Measurements from ENCODE around the gene ULK1.

Gene ULK1

GRCh38 chr12:131864469-131864868, 30.0 kb upstream of the ULK1 start:
- no peaks in the 10 kb centered on the region for H3K36me3 ChIP-seq (replicated peaks in 1 of 2; ENCODE audit: control insufficient read depth in 2 of 2, insufficient read depth in 2 of 2, low read length in 2 of 2)
- H2BK5ac ChIP-seq (ENCODE audit: low read length) = no peak overlapping the region
- H3K9me3 ChIP-seq (replicated peaks in 1 of 2; ENCODE audit: control insufficient read depth in 2 of 2, insufficient read depth in 1 of 2, low read depth in 1 of 2, low read length in 2 of 2) = no peaks in the 10 kb centered on the region
- no peak overlapping the region for H2AK5ac ChIP-seq (ENCODE audit: low read depth, low read length)
- H3K18ac ChIP-seq (ENCODE audit: low read length) = no peak overlapping the region
- no peak overlapping the region for H2AFZ ChIP-seq (ENCODE audit: low read length)
- no peak for DNase-seq (ENCODE audit: low spot score)
- H3K4me2 ChIP-seq (ENCODE audit: insufficient read depth, low read length, poor library complexity, severe bottlenecking) = no peak overlapping the region
- no peak overlapping the region for H3K27ac ChIP-seq (replicated peaks; ENCODE audit: low read length)
- H2BK12ac ChIP-seq (ENCODE audit: low read length) = no peak overlapping the region
- no peak overlapping the region for H3K4ac ChIP-seq (ENCODE audit: low read length)
- no peak overlapping the region for H3K14ac ChIP-seq (ENCODE audit: low read length)
- peaks cover 0 to 3% (median 0%) of the 10 kb centered on the region in 3 experiments for H3K27me3 ChIP-seq (ENCODE audit: control insufficient read depth in 3 of 3, insufficient read depth in 3 of 3, low read depth in 1 of 3, low read length in 3 of 3)
- no CpG with 5 or more reads among the region's 8 CpGs for WGBS, 2 donors (ENCODE audit: extremely low coverage in 2 of 2, insufficient read length in 2 of 2, insufficient replicate concordance in 1 of 2)
- H2BK15ac ChIP-seq (ENCODE audit: low read length) = no peak overlapping the region
- no peak overlapping the region for H3K9ac ChIP-seq (ENCODE audit: low read depth, low read length, poor library complexity)
- H2BK120ac ChIP-seq (ENCODE audit: low read depth, low read length) = no peak overlapping the region
- H3K23ac ChIP-seq (ENCODE audit: low read depth, low read length, poor library complexity) = no peak overlapping the region
- no peak overlapping the region for H3K4me3 ChIP-seq (ENCODE audit: low read length in 2 of 2)
- peaks cover 21 to 32% of the 10 kb centered on the region in 2 donors for H3K4me1 ChIP-seq (ENCODE audit: control insufficient read depth in 2 of 2, insufficient read depth in 1 of 2, low read depth in 1 of 2, low read length in 2 of 2)
- no peak overlapping the region for H4K8ac ChIP-seq (ENCODE audit: low read depth, low read length)
- H4K91ac ChIP-seq (ENCODE audit: low read depth, low read length, poor library complexity) = no peak overlapping the region
- H3K79me1 ChIP-seq (ENCODE audit: low read depth, low read length) = no peaks in the 10 kb centered on the region

GRCh38 chr12:131865180-131865875, 29.1 kb upstream of the ULK1 start:
- Histone ChIP-seq H4K91ac (ENCODE audit: low read depth, low read length, poor library complexity) (no peak overlapping the region), H3K4me3 (ENCODE audit: low read length in 2 of 2) (no peak overlapping the region), H3K27me3 (ENCODE audit: control insufficient read depth in 3 of 3, insufficient read depth in 3 of 3, low read depth in 1 of 3, low read length in 3 of 3) (peaks cover 0 to 3% (median 0%) of the 10 kb centered on the region in 3 experiments), H2BK15ac (ENCODE audit: low read length) (no peak overlapping the region), H3K9me3 (replicated peaks in 1 of 2; ENCODE audit: control insufficient read depth in 2 of 2, insufficient read depth in 1 of 2, low read depth in 1 of 2, low read length in 2 of 2) (no peaks in the 10 kb centered on the region), H2AK5ac (ENCODE audit: low read depth, low read length) (no peak overlapping the region), H3K23ac (ENCODE audit: low read depth, low read length, poor library complexity) (no peak overlapping the region), H4K8ac (ENCODE audit: low read depth, low read length) (no peak overlapping the region), H3K4me2 (ENCODE audit: insufficient read depth, low read length, poor library complexity, severe bottlenecking) (no peak overlapping the region), H3K9ac (ENCODE audit: low read depth, low read length, poor library complexity) (no peak overlapping the region), H3K18ac (ENCODE audit: low read length) (no peak overlapping the region), H3K79me1 (ENCODE audit: low read depth, low read length) (no peaks in the 10 kb centered on the region), H2BK12ac (ENCODE audit: low read length) (no peak overlapping the region), H3K14ac (ENCODE audit: low read length) (no peak overlapping the region), H2AFZ (ENCODE audit: low read length) (no peak overlapping the region), H3K27ac (replicated peaks; ENCODE audit: low read length) (no peak overlapping the region), H3K4me1 (ENCODE audit: control insufficient read depth in 2 of 2, insufficient read depth in 1 of 2, low read depth in 1 of 2, low read length in 2 of 2) (peaks cover 21 to 28% of the 10 kb centered on the region in 2 donors), H2BK120ac (ENCODE audit: low read depth, low read length) (no peak overlapping the region), H2BK5ac (ENCODE audit: low read length) (no peak overlapping the region), H3K36me3 (replicated peaks in 1 of 2; ENCODE audit: control insufficient read depth in 2 of 2, insufficient read depth in 2 of 2, low read length in 2 of 2) (no peaks in the 10 kb centered on the region), H3K4ac (ENCODE audit: low read length) (no peak overlapping the region)
- no peak for DNase-seq (ENCODE audit: low spot score)
- no CpG with 5 or more reads among the region's 20 CpGs for WGBS, 2 donors (ENCODE audit: extremely low coverage in 2 of 2, insufficient read length in 2 of 2, insufficient replicate concordance in 1 of 2)

- H2AFZ ChIP-seq (ENCODE audit: low read length) = no peak overlapping the region
- no peak overlapping the region for H3K9ac ChIP-seq (ENCODE audit: low read depth, low read length, poor library complexity)
- no peak overlapping the region for H2BK15ac ChIP-seq (ENCODE audit: low read length)
- H3K9me3 ChIP-seq (replicated peaks in 1 of 2; ENCODE audit: control insufficient read depth in 2 of 2, insufficient read depth in 1 of 2, low read depth in 1 of 2, low read length in 2 of 2) = no peaks in the 10 kb centered on the region
- peaks cover 11 to 12% of the 10 kb centered on the region in 2 donors for H3K4me1 ChIP-seq (ENCODE audit: control insufficient read depth in 2 of 2, insufficient read depth in 1 of 2, low read depth in 1 of 2, low read length in 2 of 2)
- no CpG with 5 or more reads among the region's 10 CpGs for WGBS, 2 donors (ENCODE audit: extremely low coverage in 2 of 2, insufficient read length in 2 of 2, insufficient replicate concordance in 1 of 2)
- no peak overlapping the region for H3K4ac ChIP-seq (ENCODE audit: low read length)
- H3K27me3 ChIP-seq (ENCODE audit: control insufficient read depth in 3 of 3, insufficient read depth in 3 of 3, low read depth in 1 of 3, low read length in 3 of 3) = peaks cover 0 to 3% (median 0%) of the 10 kb centered on the region in 3 experiments
- no peak overlapping the region for H2BK5ac ChIP-seq (ENCODE audit: low read length)
- H3K27ac ChIP-seq (replicated peaks; ENCODE audit: low read length) = no peak overlapping the region
- H3K36me3 ChIP-seq (replicated peaks in 1 of 2; ENCODE audit: control insufficient read depth in 2 of 2, insufficient read depth in 2 of 2, low read length in 2 of 2) = no peaks in the 10 kb centered on the region
- H3K4me2 ChIP-seq (ENCODE audit: insufficient read depth, low read length, poor library complexity, severe bottlenecking) = no peak overlapping the region
- no peak overlapping the region for H2BK120ac ChIP-seq (ENCODE audit: low read depth, low read length)
- H3K23ac ChIP-seq (ENCODE audit: low read depth, low read length, poor library complexity) = no peak overlapping the region
- H3K18ac ChIP-seq (ENCODE audit: low read length) = no peak overlapping the region
- no peak overlapping the region for H2AK5ac ChIP-seq (ENCODE audit: low read depth, low read length)
- H2BK12ac ChIP-seq (ENCODE audit: low read length) = no peak overlapping the region
- H3K14ac ChIP-seq (ENCODE audit: low read length) = no peak overlapping the region
- H4K91ac ChIP-seq (ENCODE audit: low read depth, low read length, poor library complexity) = no peak overlapping the region
- H3K79me1 ChIP-seq (ENCODE audit: low read depth, low read length) = no peaks in the 10 kb centered on the region
- no peak overlapping the region for H4K8ac ChIP-seq (ENCODE audit: low read depth, low read length)
- H3K4me3 ChIP-seq (ENCODE audit: low read length in 2 of 2) = no peak overlapping the region
- no peak for DNase-seq (ENCODE audit: low spot score)
These were observed 27.0 kb upstream of the ULK1 start for GRCh38 chr12:131867471-131867870.

GRCh38 chr12:131867891-131868675, 26.3 kb upstream of the ULK1 start:
- H3K4me2 ChIP-seq (ENCODE audit: insufficient read depth, low read length, poor library complexity, severe bottlenecking) = no peak overlapping the region
- H3K18ac ChIP-seq (ENCODE audit: low read length) = peak overlapping the region; percentile 59
- H3K4ac ChIP-seq (ENCODE audit: low read length) = no peak overlapping the region
- H4K8ac ChIP-seq (ENCODE audit: low read depth, low read length) = no peak overlapping the region
- H3K14ac ChIP-seq (ENCODE audit: low read length) = peak overlapping the region; percentile 56
- H3K4me1 ChIP-seq (ENCODE audit: control insufficient read depth in 2 of 2, insufficient read depth in 1 of 2, low read depth in 1 of 2, low read length in 2 of 2) = peaks cover 6 to 7% of the 10 kb centered on the region in 2 donors
- no peak overlapping the region for H2AFZ ChIP-seq (ENCODE audit: low read length)
- no peaks in the 10 kb centered on the region for H3K9me3 ChIP-seq (replicated peaks in 1 of 2; ENCODE audit: control insufficient read depth in 2 of 2, insufficient read depth in 1 of 2, low read depth in 1 of 2, low read length in 2 of 2)
- H2BK12ac ChIP-seq (ENCODE audit: low read length) = peak overlapping the region; percentile 90
- peak overlapping the region; percentile 96 for H2AK5ac ChIP-seq (ENCODE audit: low read depth, low read length)
- peak overlapping the region in 1 of 2 donors; percentile 65 for H3K4me3 ChIP-seq (ENCODE audit: low read length in 2 of 2)
- H3K27ac ChIP-seq (replicated peaks; ENCODE audit: low read length) = no peak overlapping the region
- no peaks in the 10 kb centered on the region for H3K27me3 ChIP-seq (ENCODE audit: control insufficient read depth in 3 of 3, insufficient read depth in 3 of 3, low read depth in 1 of 3, low read length in 3 of 3)
- H3K23ac ChIP-seq (ENCODE audit: low read depth, low read length, poor library complexity) = peak overlapping the region; percentile 55
- peak overlapping the region; percentile 50 for H3K9ac ChIP-seq (ENCODE audit: low read depth, low read length, poor library complexity)
- no peaks in the 10 kb centered on the region for H3K36me3 ChIP-seq (replicated peaks in 1 of 2; ENCODE audit: control insufficient read depth in 2 of 2, insufficient read depth in 2 of 2, low read length in 2 of 2)
- H3K79me1 ChIP-seq (ENCODE audit: low read depth, low read length) = no peaks in the 10 kb centered on the region
- no peak overlapping the region for H4K91ac ChIP-seq (ENCODE audit: low read depth, low read length, poor library complexity)
- no CpG with 5 or more reads among the region's 28 CpGs for WGBS, 2 donors (ENCODE audit: extremely low coverage in 2 of 2, insufficient read length in 2 of 2, insufficient replicate concordance in 1 of 2)
- H2BK120ac ChIP-seq (ENCODE audit: low read depth, low read length) = peak overlapping the region; percentile 12
- no peak for DNase-seq (ENCODE audit: low spot score)
- no peak overlapping the region for H2BK5ac ChIP-seq (ENCODE audit: low read length)
- peak overlapping the region; percentile 89 for H2BK15ac ChIP-seq (ENCODE audit: low read length)
